ENCODE data around the gene ARHGAP22. TPM values are rescaled to one million over a fixed set of nuclear protein-coding genes. Genes with fewer than 3 reads are reported as not detected.

Gene ARHGAP22
- total RNA-seq, 1 experiment from 2014 or later = 2.1 TPM

- no peak for DNase-seq (ENCODE audit: low spot score)
Observed at GRCh38 chr10:48607356-48608278, 2.7 kb upstream of the ARHGAP22 start.

- DNase-seq (ENCODE audit: low spot score) = peak; percentile 80
Observed at GRCh38 chr10:48606530-48607355, 1.9 kb upstream of the ARHGAP22 start.

- DNase-seq (ENCODE audit: low spot score) = no peak
Observed at GRCh38 chr10:48605786-48606529, 1.1 kb upstream of the ARHGAP22 start.

GRCh38 chr10:48604039-48604990 is 558 bp downstream of the ARHGAP22 start:
- DNase-seq (ENCODE audit: low spot score) = no peak

- no peak for DNase-seq (ENCODE audit: low spot score)
Observed at GRCh38 chr10:48603421-48604038, 1.3 kb downstream of the ARHGAP22 start.

GRCh38 chr10:48602401-48603135 is 2.3 kb downstream of the ARHGAP22 start:
- no peak for DNase-seq (ENCODE audit: low spot score)

- no peak for DNase-seq (ENCODE audit: low spot score)
Observed at GRCh38 chr10:48601789-48602188, 3.1 kb downstream of the ARHGAP22 start.

- DNase-seq (ENCODE audit: low spot score) = no peak
Observed at GRCh38 chr10:48600645-48601505, 4.0 kb downstream of the ARHGAP22 start.

- DNase-seq (ENCODE audit: low spot score) = no peak
Observed at GRCh38 chr10:48599830-48600134, 5.1 kb downstream of the ARHGAP22 start.

- DNase-seq (ENCODE audit: low spot score) = no peak
Observed at GRCh38 chr10:48598936-48599829, 5.7 kb downstream of the ARHGAP22 start.

- DNase-seq (ENCODE audit: low spot score) = no peak
Observed at GRCh38 chr10:48598243-48598935, 6.5 kb downstream of the ARHGAP22 start.

- no peak for DNase-seq (ENCODE audit: low spot score)
Observed at GRCh38 chr10:48595539-48595932, 9.3 kb downstream of the ARHGAP22 start.

- no peak for DNase-seq (ENCODE audit: low spot score)
Observed at GRCh38 chr10:48594803-48595538, 9.9 kb downstream of the ARHGAP22 start.

GRCh38 chr10:48594371-48594770 is 10.5 kb downstream of the ARHGAP22 start:
- DNase-seq (ENCODE audit: low spot score) = no peak

- DNase-seq (ENCODE audit: low spot score) = no peak
Observed at GRCh38 chr10:48592346-48592745, 12.5 kb downstream of the ARHGAP22 start.

GRCh38 chr10:48590945-48591344 is 13.9 kb downstream of the ARHGAP22 start:
- DNase-seq (ENCODE audit: low spot score) = no peak

All from H4 (cell line).